NCI-H146 (cell line): ENCODE results near the gene C1QTNF6.

ENCODE experiments used
- DNase-seq: peaks from one replicate; lab custom pipeline; 2025; lab: John Stamatoyannopoulos, UW

The C1QTNF6 gene

GRCh38 chr22:37223965-37224551, 36.0 kb upstream of the C1QTNF6 start:
- DNase-seq, result no peak

GRCh38 chr22:37222440-37222971, 34.5 kb upstream of the C1QTNF6 start:
- no peak for DNase-seq

DNA sequence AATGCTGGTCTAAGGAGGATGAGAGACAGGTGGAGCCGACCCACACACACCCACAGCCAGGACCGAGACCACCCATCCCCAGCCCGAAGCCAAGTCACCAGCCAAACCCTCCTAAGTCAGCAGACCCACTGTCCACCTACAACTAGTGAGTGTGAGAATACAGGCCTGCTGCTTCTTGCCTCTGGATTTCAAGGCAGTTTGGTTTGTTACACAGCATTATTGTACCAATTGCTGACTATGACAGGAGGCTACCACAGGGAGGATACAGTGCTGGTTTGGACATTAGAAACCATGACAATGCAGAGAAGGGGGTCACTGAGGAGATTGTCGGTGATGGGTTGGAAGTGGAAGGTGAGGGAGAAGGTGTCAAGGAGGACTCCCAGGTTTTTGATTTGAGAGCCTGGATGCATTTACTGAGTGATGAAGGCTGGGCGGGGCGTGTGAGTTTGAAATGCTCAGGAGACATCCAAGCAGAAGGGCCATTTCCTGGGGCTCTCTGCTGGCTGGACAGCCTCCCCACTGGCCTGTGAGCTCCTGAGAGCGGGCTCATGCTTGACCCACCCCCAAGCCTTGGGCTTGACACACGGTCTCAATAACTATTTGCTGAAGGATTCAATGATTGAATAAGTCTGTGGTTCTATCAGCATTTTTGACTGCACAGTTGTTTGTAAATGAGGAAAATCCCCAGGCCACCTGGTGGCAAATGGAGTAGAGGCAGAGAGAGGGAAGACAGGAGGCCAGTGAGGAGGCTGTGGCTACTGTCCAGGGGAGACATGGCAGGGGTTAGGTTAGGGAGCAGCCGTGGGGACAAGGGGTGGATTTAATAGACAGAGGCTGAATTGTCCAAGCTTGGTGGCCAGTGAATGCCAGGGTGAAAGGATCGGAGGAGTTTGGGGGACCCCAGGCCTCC, 33.6 kb upstream of the C1QTNF6 start:
- no peak for DNase-seq

DNA sequence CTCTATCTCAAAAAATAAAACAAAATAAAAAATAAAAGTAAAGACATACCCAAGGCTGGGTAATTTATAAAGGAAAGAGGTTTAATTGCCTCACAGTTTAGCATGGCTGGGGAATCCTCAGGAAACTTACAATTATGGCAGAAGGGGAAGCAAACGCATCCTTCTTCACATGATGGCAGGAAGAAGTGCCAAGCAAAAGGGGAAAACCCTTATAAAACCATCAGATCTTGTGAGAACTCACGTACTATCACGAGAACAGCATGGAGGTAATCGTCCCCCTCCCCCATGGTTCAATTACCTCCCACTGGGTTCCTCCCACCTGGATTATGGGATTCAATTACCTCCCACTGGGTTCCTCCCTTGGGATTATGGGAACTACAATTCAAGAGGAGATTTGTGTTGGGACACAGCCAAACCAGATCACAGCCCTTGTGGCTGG, 32.5 kb upstream of the C1QTNF6 start:
- DNase-seq, result no peak

- no peak for DNase-seq
Observed at GRCh38 chr22:37219533-37219932, 31.5 kb upstream of the C1QTNF6 start.

- DNase-seq, result no peak
Observed at GRCh38 chr22:37218771-37219411, 30.8 kb upstream of the C1QTNF6 start.

DNA sequence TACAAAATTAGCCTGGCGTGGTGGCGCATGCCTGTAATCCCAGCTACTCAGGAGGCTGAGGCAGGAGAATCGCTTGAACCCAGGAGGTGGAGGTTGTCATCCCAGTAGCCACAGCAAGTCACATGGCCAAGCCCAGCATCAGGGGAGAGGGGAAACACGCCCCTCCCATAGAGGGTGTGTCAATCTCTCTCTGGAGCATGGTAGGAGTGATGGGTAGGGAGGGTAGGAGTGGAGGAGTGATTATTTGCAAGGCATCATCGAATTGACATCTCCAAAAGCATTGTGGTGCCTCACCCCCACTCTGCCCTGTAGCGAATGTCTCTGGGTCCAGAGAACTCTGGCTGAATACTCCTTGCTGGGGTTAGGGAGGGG, 30.3 kb upstream of the C1QTNF6 start:
- no peak for DNase-seq

GRCh38 chr22:37215890-37216289, 27.8 kb upstream of the C1QTNF6 start:
- no peak for DNase-seq

- DNase-seq, result no peak
Observed at GRCh38 chr22:37214731-37215030, 26.6 kb upstream of the C1QTNF6 start.

- no peak for DNase-seq
Observed at GRCh38 chr22:37213941-37214730, 26.1 kb upstream of the C1QTNF6 start.

DNA sequence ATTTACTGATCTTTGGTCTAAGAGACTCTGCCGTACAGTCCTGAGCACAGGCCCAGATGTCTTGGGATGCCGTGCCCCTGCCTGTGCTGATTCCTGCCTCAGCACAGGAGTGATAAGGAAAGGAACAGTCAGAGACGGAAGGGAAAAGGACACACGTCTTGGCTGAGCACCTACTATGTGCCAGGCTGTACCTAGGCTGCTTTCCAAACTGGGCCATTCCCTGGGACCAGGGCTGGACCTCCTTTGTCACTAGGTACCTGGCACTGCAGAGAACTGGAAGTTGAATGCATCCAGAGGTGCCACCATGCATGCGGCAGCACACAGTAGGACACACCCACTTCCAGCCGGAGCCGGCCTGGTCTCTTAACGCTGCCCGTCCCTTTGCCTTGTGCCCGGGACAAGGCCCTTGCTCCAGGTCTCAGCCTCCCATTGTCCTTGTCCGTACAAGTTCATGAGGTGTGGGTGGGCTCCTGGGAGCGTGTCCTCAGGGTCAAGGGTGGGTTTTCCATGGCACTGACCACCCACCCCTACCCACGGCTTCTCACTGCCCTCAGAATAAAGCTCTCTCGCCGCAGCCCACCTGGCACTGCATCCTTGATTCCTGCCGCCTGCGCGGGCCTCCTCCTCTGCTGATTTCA, 25.3 kb upstream of the C1QTNF6 start:
- no peak for DNase-seq

- no peak for DNase-seq
Observed at GRCh38 chr22:37212174-37212906, 24.3 kb upstream of the C1QTNF6 start, which contains the start of gene SSTR3. Gene SSTR3 (minus strand): TSS chr22:37212477. CDS start chr22:37207803, 4,674 bp downstream.

GRCh38 chr22:37211866-37212173, 23.8 kb upstream of the C1QTNF6 start:
- no peak for DNase-seq

DNA sequence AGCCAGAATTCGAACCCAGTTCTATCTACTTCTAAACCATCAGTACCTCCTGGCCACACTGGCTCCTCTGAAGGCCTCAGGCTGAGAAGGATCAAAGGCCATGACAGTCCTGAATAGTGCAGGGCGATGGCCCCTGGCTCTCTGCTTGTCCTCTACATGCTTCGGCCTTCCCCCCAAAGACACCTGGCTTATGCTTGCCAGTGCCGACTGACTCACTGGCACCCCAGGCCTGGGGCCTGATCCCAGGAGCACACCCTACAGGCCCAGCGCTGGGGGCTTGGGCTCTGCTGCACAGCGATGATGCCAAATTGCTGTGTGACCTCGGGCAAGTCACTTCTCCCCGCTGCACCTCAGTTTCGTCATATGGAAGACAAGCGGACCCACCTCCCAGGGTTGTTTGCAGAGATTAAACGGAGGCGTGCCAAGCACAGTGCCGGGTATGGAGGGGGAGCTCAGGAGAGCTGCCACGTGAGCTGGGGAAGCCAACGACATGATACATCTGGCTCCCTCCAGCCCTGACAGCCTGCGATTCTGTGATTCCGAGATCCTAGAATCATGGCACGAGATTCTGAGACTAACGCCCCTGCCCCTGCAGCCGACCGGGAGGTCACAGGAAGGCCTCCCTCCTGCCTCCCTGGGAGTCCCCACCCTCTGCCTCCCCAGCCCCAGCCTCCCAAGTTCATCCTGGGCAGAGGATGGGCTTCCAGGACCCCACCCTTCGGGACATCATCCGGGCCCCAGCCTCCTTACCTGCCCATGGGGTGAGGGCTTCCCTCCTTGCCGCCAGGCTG, 23.2 kb upstream of the C1QTNF6 start:
- no peak for DNase-seq

GRCh38 chr22:37210041-37210803, 22.2 kb upstream of the C1QTNF6 start:
- no peak for DNase-seq

DNA sequence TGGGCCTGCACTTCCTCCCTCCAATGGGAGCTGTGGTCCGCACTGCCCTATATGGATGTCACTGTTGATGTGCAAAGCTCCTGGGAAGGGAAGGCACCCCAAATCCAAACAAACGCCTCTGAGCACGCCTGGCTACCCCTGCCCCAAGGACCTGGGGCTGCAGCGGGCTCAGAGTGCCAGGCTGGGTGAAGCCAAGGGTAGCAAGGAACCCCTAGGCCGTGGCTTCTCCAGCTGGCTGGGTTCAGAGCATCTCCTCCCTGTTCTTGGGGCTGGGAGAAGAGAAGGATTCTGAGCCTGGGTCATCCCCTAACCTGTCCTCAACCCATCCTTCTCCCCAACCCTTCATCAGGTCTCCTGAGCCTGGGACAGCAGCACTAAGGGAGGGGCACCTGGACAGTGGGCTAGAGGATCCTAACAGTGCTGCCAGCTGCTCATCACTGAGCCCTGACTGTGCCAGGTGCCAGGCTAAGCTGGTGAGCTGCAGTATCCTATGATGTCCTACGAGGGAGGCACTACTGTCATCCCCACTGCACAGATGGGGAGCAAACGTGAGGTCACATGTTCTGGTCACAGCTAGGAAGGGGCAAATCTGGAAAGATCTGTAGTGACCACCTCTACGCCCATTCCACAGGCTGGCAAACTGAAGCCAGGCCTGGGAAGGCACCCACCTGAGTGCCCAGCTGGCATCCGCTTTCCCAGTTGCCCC, 21.2 kb upstream of the C1QTNF6 start:
- no peak for DNase-seq

DNA sequence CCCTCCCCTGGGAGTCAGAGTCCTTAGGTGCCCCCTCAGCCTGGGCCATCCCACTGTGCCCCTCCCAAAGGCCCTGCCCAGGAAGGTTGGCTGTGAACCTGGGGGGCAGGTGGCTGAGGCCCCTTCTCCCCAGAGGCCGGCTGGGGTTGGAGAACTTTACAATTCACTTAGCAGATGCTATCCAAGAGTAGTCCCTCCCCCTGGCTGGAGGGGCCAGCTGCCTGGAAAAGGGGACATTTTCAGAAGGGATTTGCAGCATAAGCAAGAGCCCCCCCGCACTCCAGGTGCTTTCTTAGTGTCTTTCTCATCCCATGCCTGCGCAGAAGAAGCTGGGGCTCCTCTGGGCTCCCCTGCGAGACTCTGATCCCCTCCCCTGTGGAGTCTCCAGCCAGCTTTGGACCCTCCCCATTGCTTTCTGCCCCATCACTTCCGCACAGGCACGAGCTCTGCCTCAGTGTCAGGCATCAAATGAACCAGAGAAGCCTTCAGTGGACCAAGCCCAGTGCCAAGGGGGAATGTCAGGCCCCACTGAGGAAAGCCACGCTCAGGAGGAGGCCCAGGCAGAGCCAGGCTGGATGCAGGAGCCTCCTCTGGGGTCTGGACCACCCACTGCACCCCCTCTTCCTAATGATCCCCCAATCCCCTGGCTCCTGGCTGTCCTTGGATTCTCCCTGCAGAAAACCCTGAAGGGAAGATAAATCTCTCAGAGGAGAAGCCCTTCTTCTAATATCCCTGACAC, 20.5 kb upstream of the C1QTNF6 start:
- DNase-seq, result no peak

DNA sequence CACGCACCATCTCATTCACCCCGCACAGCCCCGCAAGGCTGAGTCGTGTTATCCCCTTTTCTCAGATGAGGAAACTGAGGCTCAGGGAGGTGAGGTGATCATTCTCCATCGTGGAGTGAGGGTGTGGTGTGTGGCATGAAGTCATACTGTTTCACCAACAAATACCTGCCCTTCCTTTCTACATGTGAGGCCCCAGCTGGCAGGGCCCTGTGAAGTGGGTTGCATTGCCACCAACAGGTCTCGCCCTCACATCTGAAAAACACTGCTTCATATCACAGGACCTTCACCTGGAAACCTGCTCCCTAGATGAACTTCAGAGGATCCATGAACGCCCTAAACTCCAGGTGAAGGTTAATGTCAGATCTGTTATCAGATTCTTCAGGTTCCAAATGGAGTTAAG, 19.9 kb upstream of the C1QTNF6 start:
- DNase-seq, result no peak
